ENCODE data around the gene SH2D2A. TPM values are rescaled to one million over a fixed set of nuclear protein-coding genes. Genes with fewer than 3 reads are reported as not detected.

Gene SH2D2A
- total and polyA plus RNA-seq, 9 of the 15 experiments (the other 6 are each of a cell fraction or from before 2014, with no cell fraction given): 0.89 to 33.6 (median 6.9) TPM

GRCh38 chr1:156767879-156768604 is 48.6 kb downstream of the SH2D2A start (continued):
- TF ChIP-seq MYC (IDR thresholded peaks at IDR 0.05; ENCODE audit: low read depth, low read length): 0 out of 2 replicates have a peak, but pooled peaks have one; percentile 11
- 0 out of 2 replicates have a peak, but pooled peaks have one; percentile 5 for TF ChIP-seq MYC (CRISPR knock-in tag; IDR thresholded peaks at IDR 0.05; ENCODE audit: borderline replicate concordance, low read depth)
- TF ChIP-seq TEAD2 (tag; IDR thresholded peaks at IDR 0.05): no peak
- TF ChIP-seq DLX4 (CRISPR knock-in tag; IDR thresholded peaks at IDR 0.05): no peak
- no peak for TF ChIP-seq ZNF740 (CRISPR knock-in tag; IDR thresholded peaks at IDR 0.05)
- TF ChIP-seq ZNF740 (tag; IDR thresholded peaks at IDR 0.05): no peak
- no peak for TF ChIP-seq PHB2 (IDR thresholded peaks at IDR 0.05; ENCODE audit: low read depth)
- no peak for TF ChIP-seq NR2F6 (CRISPR knock-in tag; IDR thresholded peaks at IDR 0.05)
- TF ChIP-seq ZNF224 (CRISPR knock-in tag; IDR thresholded peaks at IDR 0.05): no peak
- no peak for TF ChIP-seq ZNF512 (tag; IDR thresholded peaks at IDR 0.05)
- peak; percentile 59; the same call in 1 of the 2 replicates for TF ChIP-seq ZBTB7A (IDR thresholded peaks at IDR 0.05; ENCODE audit: borderline replicate concordance, control insufficient read depth, low read depth, low read length)
- no peak for TF ChIP-seq GTF3C2 (IDR thresholded peaks at IDR 0.05; ENCODE audit: borderline replicate concordance, extremely low read depth, insufficient read length)
- TF ChIP-seq SPI1 (IDR thresholded peaks at IDR 0.05; ENCODE audit: borderline replicate concordance, low read depth, low read length): no peak
- no peak for TF ChIP-seq DDX20 (tag; IDR thresholded peaks at IDR 0.05; ENCODE audit: low read depth)
- no peak for TF ChIP-seq USF2 (CRISPR knock-in tag; IDR thresholded peaks at IDR 0.05)
- TF ChIP-seq NONO (IDR thresholded peaks at IDR 0.05; ENCODE audit: low read depth in 2 of 2, low read length in 1 of 2): no peak
- TF ChIP-seq SMC3 (conservative IDR thresholded peaks at IDR 0.05; ENCODE audit: insufficient read depth, low read depth, low read length): no peak
- TF ChIP-seq PPARD (CRISPR knock-in tag; IDR thresholded peaks at IDR 0.05): no peak
- TF ChIP-seq SRSF3 (IDR thresholded peaks at IDR 0.05; ENCODE audit: insufficient read depth, low read length): no peak
- no peak for TF ChIP-seq CBFA2T2 (conservative IDR thresholded peaks at IDR 0.05)
- no peak for TF ChIP-seq TCF7 (IDR thresholded peaks at IDR 0.05; ENCODE audit: borderline replicate concordance)

Measured in K562 (cell line).